GM18870 (cell line): ENCODE data around the gene MRC1.

Experiments
- ATAC-seq: cut with Tn5 transposase; IDR thresholded peaks from one replicate; pipeline ENCODE4 v1.9.1; 2021; ENCODE audit warnings: moderate library complexity; ENCODE audit not compliant: unreplicated experiment

Gene MRC1

DNA sequence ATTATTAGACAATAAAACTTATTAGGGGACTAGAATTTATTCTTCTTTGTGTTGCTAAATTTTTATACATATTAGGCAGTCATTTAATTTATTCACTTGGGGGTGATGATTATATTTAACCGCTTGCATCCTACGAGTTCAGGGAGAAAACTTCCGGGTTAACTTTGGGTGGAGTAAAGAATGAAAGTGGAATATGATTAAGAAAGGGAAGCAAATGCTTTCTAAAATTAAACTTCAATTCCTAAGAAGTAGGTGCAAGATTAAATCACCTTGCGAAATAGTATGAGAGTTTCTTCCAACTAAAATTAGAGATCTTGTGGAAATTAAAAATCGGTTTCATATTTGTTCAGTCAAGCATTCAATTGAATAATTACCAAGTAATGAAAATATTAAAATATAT lies 33.5 kb downstream of the MRC1 start:
- no peak for ATAC-seq

DNA sequence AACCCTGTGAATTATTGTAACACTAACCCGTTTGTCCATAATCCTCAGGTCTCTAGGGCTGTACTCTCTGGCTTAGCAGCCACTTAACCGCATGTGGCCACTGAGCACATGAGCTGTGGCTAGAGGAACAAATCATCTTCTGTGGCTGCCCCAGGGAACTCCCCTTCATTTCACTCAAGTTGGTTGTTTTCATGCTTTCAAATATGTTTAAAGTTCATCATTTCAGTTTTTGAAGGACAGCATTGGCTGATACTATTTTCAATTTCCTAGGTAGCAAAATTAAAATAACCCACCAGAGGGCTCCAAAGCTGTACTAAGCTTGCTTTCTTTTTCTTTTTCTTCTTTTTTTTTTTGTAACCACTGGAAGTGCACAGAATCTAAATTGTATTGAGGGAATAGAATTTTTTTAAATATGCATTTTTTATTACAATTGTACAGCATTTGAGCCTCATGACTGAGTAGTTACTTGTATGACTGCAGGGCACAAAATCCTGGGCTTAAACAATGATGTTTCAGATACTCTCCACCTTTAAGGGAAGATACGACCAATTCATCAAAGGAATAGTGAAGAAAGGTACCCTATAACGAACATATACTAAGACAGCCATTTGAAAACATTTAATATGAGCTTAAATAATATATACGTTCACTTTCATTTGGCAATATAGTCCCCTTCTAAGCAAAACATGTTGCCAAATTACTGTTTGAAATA lies 38.6 kb downstream of the MRC1 start:
- no peak for ATAC-seq

DNA sequence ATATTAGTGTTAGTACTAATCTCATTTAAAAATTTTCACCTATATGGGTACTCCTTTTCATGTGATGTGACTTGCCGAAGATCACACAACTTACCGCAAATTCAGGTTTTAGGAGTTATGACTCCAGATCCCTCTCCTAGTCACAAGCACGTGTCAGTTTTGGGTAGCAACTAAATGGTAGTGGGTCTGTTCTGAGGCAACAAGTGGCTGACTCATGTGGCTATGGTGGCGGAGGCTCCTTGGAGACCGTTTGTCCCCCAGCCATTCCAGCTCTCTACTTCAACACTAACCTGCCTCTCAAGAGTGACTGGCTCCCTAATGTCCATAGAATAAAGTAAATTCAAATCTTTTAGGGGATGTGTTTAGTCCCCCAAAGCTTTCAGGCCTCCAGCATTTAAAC lies 39.5 kb downstream of the MRC1 start:
- ATAC-seq: no peak

DNA sequence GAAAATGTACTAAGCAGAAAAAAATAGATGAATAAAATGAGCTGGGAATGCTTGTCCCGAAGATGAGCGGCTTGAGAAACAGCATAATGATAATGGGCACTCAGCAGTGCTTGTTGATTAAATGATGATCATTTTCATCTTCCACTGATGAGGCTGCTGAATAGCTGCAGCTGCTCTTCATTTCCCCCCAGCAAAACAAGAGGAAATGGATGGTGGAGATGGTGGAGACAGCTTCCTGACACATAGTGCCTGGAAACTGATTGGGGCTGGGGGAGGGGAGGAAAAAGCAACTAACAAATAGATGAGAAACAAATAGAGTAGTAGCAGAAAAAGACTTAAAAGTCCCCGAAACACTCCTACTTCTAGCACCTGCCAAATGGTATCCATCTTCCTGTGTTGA lies 41.4 kb downstream of the MRC1 start:
- no peak for ATAC-seq

DNA sequence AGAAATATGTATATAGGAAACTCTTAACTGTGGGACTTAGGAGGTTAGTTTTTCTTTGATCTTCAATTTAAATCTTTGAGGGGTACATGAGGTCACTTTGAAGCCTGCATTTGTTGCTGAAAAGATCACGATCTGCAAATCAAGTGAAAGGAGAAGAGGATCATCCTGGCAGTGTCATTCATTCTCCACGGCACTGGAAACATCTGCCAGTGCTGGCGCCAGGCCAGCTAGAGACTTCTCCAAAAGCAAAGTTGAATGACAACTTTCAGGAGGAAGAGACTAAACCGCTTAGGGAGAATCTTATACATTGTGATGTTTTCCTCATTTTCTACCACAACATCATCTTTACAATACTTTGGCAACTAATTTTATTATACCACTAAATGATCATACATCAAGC lies 42.5 kb downstream of the MRC1 start:
- no peak for ATAC-seq

DNA sequence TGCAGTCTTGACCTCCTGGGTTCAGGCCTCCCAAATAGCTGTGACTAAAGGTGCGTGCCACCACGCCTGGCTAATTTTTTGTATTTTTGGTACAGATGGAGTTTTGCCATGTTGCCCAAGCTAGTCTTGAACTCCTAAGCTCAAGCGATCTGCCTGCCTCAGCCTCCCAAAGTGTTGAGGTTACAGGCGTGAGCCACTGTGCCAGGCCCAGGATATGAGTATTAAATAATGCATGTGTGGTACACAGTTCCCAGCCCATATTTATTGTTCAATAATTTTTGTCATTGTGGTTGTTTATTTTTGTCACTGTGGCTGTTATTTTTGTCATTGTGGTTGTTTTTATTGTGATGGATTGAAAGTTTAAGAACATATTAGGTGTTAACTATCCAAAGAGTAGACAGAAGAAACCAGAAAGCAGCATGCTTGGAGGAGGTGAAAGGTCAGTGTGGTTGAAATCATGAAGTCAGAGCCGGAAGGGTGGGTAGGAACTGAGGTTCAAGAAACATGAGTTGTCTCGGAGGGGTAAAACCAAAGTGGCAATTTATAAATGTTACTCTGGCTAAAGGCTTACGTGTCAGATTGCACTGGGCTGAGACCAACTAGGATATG lies 45.0 kb downstream of the MRC1 start:
- ATAC-seq: peak; percentile 63

DNA sequence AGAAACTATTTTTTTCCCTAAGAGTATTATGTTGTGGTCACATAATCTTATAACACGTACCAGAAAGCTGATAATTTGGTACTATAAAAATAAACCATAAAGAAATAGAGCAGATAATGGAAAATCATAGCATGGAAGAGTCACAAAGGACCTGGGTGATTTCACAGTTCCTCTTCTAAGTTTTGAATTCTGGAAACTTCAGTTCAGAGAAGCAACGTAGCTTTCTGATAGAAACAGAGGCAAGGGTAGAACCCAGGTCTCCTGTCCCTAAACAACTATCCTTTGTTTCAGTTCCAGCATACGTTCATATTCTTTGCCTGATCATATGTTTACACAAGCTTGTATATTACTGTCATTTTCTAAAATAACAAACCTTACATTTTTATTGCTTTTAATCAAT lies 47.9 kb downstream of the MRC1 start:
- ATAC-seq: no peak

DNA sequence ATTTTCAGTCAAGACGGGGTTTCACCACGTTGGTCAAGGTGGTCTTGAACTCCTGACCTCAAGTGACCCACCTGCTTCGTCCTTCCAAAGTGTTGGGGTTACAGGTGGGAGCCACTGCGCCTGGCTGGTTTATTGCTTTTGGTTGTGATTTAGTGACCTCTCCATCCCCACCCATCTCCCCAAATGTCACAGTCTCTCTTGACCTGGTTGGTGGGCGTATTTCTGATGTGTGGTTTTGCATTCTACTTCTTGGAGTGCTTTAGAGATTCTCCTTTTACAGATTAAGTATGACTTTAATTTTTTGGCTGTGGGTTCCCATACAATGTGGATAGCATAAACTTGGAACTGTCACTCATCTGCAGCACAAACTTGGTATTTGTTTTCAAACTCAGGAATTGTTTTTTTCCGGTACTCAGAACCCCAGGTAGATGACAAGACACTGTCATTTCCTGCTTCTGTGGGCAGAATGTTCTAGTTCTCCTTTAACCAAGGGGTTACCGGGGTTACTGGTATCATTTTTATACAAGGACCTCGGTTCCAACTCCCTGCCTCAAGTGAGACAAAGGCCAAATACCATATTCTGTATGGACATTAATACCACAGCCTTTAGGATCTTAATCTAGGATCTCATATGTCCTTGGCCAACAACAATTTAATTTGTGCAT lies 50.5 kb downstream of the MRC1 start:
- no peak for ATAC-seq

DNA sequence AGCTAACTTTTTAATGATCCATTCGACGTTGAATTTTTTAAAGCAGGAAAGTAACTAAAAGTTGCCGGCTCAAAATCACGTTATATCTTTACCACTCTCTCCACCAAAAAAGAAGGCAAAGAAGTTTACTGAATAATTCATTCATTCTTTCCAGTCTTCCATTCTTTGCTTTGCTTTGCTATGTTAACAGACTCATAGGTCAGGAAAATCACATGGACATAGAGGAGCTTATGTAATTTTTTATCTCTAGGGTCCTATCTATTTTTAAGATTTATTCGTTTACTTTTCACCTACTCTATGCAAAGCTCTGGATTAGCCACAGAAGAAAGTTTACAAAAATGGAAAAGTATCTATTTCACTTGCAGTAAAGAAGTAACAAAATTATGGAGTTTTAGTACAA lies 52.6 kb downstream of the MRC1 start:
- no peak for ATAC-seq

DNA sequence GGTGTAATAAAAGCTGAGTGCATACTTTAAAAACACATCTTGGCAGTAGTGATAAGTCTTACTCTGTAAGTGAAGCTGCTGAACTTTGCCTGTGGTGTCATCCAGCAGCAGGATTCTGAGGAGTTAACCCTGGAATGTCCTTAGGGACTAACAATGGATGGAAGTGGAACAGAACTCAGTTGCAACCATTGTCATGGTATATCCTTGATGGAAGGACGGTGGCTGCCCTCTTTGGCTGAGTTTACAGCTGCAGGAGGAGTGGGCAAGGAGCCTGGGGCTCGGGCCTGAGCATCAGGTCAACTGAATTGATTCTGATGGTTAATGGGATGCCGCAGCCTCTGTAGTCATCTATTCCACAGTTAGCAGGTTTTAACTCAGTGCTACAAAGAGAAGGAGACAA lies 56.2 kb downstream of the MRC1 start:
- ATAC-seq: no peak

DNA sequence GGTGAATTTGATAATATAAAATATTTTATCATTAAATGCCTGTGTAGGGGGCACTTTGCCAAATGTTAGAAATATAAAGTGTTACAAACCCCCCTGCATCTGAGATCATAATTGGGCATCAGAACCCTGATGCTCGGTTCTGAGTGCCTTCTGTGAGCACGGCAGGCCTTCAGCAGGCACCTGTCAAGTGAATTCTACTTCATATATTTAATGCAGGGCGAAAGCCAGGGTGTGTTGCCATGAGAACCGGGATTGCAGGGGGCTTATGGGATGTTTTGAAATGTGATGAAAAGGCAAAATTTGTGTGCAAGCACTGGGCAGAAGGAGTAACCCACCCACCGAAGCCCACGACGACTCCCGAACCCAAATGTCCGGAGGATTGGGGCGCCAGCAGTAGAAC lies 57.2 kb downstream of the MRC1 start:
- no peak for ATAC-seq

DNA sequence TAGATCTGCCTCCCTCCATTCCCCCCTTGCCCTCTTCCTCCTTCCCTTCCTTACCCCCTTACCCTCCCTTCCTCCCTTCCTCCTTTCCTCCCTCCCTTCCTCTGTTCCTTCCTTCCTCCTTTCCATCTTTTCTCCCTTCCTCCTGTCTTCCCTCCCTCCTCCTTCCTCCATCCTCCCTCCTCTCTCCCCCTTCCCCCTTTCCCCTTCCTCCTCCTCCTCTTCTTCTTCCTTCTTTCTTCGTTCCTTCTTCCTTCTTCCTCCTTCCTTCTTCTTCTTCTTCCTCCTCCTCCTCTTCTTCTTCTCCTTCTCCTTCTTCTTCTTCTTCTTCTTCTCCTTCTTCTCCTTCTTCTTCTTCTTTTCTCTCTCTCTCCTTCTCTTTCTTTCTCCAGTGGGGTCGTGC lies 57.9 kb downstream of the MRC1 start:
- ATAC-seq: no peak

DNA sequence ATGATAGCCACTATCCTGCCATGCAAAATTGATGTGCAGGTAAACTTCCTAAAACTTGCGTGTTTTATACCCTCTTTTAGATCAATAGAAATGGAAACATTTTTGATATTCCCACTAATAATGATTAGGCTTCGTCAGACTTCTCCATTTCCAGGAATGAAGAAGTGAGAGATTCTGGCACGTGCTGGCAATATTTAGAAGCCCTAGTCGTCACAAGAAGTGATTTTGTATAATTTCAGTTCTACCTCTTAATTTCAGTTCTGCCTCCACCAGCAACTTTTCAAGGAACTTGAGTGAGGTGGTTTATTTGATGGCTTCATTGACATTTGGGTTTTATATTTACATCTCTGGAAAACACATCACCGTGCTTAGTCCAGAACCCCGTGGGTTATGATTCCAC lies 61.9 kb downstream of the MRC1 start:
- ATAC-seq: no peak

DNA sequence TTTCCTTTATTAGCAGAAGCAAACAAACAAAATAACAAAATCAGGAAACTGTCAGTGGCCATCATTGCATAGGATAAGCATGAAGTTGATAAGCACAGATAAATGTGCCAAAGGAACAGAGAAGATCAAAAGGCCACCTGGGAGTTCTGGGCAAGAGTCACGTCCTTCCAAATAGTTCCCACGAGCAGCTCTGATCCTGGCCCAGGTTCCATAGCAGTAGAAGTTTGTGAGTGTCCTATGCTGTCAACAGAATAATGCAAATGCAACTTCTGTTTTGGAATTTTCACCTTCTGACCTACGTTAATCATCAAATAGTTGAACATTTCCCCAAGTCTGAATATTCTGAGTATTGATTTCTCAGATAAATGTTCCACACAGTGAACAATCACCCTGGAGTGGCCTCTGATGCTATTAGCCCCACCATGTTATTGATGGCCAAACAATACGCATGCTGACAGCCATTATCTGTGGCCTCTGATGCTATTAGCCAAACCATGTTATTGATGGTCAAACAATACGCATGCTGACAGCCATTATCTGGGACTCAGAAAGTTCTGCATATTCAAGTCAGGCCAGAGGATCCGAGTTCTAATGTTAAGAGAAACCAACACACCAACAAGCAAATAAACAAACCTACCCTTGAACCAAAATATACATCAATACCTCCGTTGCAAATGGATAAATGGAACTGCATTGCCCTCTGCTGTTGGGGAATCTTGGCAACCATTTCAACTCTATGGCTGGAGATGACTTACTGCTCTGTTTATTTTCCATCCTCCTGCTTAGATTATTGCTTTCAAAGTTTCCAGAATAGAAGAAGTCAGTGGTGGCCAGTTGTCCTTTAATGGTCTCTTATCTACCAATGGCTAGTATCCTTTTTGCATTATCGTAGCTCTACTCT lies 63.3 kb downstream of the MRC1 start:
- ATAC-seq: no peak

DNA sequence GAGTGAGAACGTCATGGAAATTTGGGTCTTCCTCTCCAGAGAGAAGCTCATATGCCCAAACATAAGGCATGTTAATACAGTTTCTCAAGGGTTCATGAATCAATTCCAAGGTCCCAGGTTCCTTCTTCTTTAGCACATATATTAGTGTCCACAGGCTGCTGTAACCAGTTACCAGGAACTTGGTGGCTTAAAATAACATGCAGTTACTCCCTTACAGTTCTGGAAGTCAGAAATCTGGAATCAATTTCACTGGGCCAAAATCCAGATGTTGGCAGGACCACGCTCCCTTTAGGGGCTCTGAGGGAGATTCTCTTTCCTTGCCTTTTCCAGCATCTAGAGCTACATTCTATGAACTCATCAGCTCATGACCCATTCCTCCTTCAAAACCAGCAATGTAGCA lies 64.8 kb downstream of the MRC1 start:
- no peak for ATAC-seq

DNA sequence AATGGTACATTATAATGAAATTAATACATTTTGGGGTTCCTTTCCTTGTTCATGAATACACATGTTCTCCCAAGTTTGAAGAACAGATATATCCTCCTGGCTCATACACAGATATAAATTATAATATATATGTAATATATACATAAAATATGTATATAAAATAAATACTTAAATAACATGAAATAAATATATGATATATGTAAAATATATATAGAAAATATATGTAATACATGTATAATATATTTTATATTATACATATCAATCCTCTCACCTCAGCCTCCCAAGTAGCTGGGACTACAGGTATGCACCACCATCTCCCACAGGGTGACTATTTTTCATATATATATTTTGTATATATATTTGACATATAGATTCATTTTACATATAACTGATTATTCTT lies 68.0 kb downstream of the MRC1 start:
- ATAC-seq: no peak

DNA sequence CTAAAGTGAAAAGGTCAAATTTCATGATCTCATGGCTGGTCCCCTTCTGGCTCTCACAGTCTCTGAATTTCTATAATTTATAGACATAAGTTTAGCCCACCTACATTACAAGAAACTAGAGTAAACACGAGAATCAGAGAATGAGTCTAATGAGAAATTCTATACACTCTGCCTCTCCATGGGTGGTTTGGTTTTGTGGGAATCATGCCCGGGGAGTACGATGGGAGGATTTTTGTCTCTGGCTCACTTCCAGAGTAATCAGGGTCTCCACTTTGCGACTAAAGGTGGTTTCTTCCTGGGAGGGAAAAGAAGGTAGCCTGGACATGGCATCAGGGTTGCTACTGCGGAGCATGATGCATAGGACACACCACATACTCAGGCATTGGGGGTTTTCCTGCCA lies 69.7 kb downstream of the MRC1 start:
- ATAC-seq: no peak

DNA sequence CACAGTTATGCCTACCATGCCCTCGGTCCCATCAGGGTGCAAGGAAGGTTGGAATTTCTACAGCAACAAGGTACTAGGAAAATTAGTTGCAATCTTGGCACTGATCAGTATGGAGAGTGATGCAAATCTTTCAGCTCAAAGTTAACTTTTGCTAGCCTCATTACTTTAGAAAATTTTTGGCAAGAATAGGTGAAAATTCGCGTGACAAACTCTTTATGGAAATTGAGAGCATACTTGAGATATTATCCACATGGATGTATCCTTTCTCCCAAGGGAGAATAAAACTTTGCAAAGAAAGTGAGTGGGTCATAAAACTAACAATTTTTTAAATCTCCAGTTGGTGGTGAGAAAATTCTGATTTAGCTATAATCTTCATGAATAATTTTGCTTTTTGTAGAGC lies 71.5 kb downstream of the MRC1 start:
- ATAC-seq: no peak

DNA sequence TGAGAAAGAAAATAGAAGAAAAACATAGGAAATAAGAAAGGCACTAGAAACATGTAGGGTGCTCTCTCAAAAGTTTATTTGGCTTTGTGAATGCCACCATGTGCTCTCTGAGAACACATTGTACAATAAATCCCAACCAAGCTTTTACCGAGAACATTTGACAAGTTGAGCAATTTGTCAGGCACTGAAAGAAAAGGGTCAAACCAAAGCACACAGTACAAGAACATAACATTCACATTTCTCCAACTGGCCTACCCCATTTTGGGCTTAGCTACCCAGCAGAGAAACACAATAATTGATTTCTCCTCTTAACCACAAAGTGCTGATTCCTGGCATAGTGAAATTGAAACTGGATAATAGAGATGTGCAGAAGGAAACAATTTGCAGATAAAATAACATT lies 73.4 kb downstream of the MRC1 start:
- no peak for ATAC-seq

DNA sequence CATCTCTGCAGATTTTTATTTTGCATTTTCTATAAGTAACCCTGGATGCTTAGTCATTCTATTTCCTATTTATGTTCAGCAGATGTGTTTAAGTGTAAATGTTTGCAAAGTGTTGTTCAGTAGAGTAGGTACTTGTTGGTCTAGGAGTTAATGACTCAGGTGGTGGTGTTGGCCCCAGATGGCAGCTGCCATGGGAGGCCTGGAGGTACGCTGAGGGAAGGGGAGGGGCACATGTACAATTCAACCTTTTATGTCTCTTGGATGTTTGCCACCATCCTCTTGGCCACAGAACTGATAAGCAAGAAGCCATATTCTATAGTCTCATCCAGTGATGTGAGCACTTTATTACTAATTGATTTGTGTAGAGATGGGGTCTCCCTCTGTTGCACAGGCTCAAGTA lies 74.5 kb downstream of the MRC1 start:
- ATAC-seq: no peak

DNA sequence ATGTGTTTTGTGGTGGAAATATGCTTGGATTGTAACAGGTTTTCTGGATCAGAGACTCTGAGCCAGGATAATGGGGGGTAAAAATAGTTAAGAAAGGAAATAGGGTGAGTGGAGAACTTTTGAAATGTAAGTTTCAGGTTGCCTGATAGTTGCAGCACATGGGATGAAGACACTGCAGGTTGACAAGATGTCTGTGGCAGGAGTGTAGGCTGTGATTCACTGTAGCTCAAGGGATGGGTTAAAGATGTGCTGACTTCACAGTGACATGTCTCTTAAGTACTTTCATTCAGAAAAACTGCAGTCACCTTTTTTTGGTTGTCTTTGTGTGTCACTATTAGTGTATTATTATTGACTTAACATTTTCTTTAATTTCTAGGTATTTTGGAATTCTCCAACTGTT lies 79.0 kb downstream of the MRC1 start:
- ATAC-seq: no peak

DNA sequence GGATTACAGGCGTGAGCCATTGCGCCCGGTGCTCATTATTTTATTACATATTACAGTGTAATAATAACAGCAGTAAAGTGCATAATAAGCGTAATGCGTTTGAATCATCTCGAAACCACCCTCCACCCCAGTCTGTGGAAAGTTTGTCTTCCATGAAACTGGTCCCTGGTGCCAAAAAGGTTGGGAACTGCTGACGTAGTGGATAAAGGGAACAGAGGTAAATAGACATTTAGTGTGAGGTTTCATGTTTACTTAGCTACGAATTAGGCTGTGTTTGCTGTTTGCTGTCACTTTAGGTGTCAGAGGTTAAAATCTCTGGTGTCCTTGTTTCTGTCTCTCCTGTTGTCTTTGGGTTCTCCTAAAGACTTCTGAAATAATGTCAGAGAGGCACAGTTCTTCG lies 82.3 kb downstream of the MRC1 start:
- ATAC-seq: no peak
